ENCODE results near the gene RYK.

- TF ChIP-seq MAX (IDR thresholded peaks at IDR 0.05), result no peak
- no peak for TF ChIP-seq TCF12 (IDR thresholded peaks at IDR 0.05; ENCODE audit: low read depth)
- TF ChIP-seq EP300 (IDR thresholded peaks at IDR 0.05; ENCODE audit: borderline replicate concordance), result no peak
- no peak for TF ChIP-seq REST (IDR thresholded peaks at IDR 0.05; ENCODE audit: low read depth)
- no peak for TF ChIP-seq CREB1 (IDR thresholded peaks at IDR 0.05; ENCODE audit: low read depth)
- TF ChIP-seq USF1 (IDR thresholded peaks at IDR 0.05), result no peak
- TF ChIP-seq NFIC (IDR thresholded peaks at IDR 0.05), result no peak
- no peak for TF ChIP-seq YY1 (IDR thresholded peaks at IDR 0.05; ENCODE audit: low read depth)
- no peak for TF ChIP-seq RAD21 (IDR thresholded peaks at IDR 0.05; ENCODE audit: low read depth)
- no peak for TF ChIP-seq CEBPB (IDR thresholded peaks at IDR 0.05)
- TF ChIP-seq FOXM1 (IDR thresholded peaks at IDR 0.05; ENCODE audit: borderline replicate concordance, low read depth), result no peak
- TF ChIP-seq TAF1 (IDR thresholded peaks at IDR 0.05; ENCODE audit: low read depth), result no peak
These were observed 103.2 kb downstream of the RYK start for GRCh38 chr3:134147411-134147810.

Data from Ishikawa (cell line).